GM12878 (cell line): Measurements from ENCODE around the gene PSMB5. TPM values are rescaled to one million over a fixed set of nuclear protein-coding genes. Genes with fewer than 3 reads are reported as not detected.

Experiments used
- ATAC-seq: fragments of 200-7000 bp; cut with Tn5 transposase; 3 replicates; pipeline ENCODE4 v1.9.1; 2020; ENCODE audit warnings: mild to moderate bottlenecking, moderate library complexity
- BruUV-seq: library from RNA; stranded (reverse); fragments of 400-500 nt; replicated peaks from 2 replicates; lab custom pipeline; 2021; lab: Mats Ljungman, UMichigan
- CTCF ChIA-PET: fragments of 300-600 bp; sonication (Branson Sonifier 250); formaldehyde crosslinking; extraction: SDS; loops from one replicate; lab custom pipeline; 2021; ENCODE audit warnings: inconsistent platforms; lab: Yijun Ruan, JAX
- POLR2A ChIA-PET: fragments of 350-600 bp; formaldehyde crosslinking; extraction: SDS; loops from one replicate; lab custom pipeline; 2021; ENCODE audit warnings: inconsistent platforms; lab: Charles Lee
- RAD21 ChIA-PET: fragments of 300-600 bp; sonication (Branson Sonifier 250); formaldehyde crosslinking; loops from one replicate; lab custom pipeline; 2023; ENCODE audit warnings: antibody characterized with exemption; ENCODE audit not compliant: unreplicated experiment; lab: Charles Lee
- SMC1A ChIA-PET: fragments of 300-600 bp; sonication (Branson Sonifier 250); formaldehyde crosslinking; loops from one replicate; lab custom pipeline; 2023; ENCODE audit not compliant: unreplicated experiment, uncharacterized antibody; lab: Charles Lee
- DNase-seq: peaks from one replicate; pipeline ENCODE4 v3.0.0-alpha.2; 2011; ENCODE audit warnings: low read depth, low spot score
- FAIRE-seq: peaks from 3 replicates; lab custom pipeline; 2011; peaks lifted over from hg19 to GRCh38; lab: Jason Lieb, UNC
- H2AFZ ChIP-seq: 2 replicates; pipeline ENCODE4 v1.6.0; 2011; ENCODE audit warnings: low read depth, low read length, control low read depth; ENCODE audit not compliant: control insufficient read depth
- H3K27ac ChIP-seq: 2 replicates; pipeline ENCODE4 v1.5.1; 2011; ENCODE audit warnings: control low read depth; ENCODE audit not compliant: control insufficient read depth, insufficient read depth
- H3K27me3 ChIP-seq, 2 experiments: replicated peaks in 1 of 2; 2 replicates each; pipeline versions ENCODE4 v1.6.0 to v1.6.1; 2011; ENCODE audit warnings: low read length in 1 of 2; ENCODE audit not compliant: control insufficient read depth in 2 of 2, insufficient read depth in 2 of 2
- H3K36me3 ChIP-seq, 2 experiments: 2 replicates each; pipeline ENCODE4 v1.5.1; 2011; ENCODE audit warnings: low read length in 1 of 2; ENCODE audit not compliant: control insufficient read depth in 2 of 2, insufficient read depth in 2 of 2
- H3K4me1 ChIP-seq: 2 replicates; pipeline ENCODE4 v1.6.1; 2011; ENCODE audit warnings: mild to moderate bottlenecking, low read length, moderate library complexity, mixed read lengths; ENCODE audit not compliant: control insufficient read depth, insufficient read depth
- H3K4me2 ChIP-seq: 2 replicates; pipeline ENCODE4 v1.6.0; 2011; ENCODE audit warnings: control low read depth; ENCODE audit not compliant: control insufficient read depth, insufficient read depth
- H3K4me3 ChIP-seq: fragments of 200-600 bp; sonication (generic); 2 replicates; pipeline ENCODE4 v1.5.1; 2016
- H3K79me2 ChIP-seq: 2 replicates; pipeline ENCODE4 v1.6.0; 2011; ENCODE audit warnings: low read length; ENCODE audit not compliant: control insufficient read depth, insufficient read depth
- H3K9ac ChIP-seq: 2 replicates; pipeline ENCODE4 v1.8.0; 2011; ENCODE audit warnings: low read length, control low read depth, mixed read lengths; ENCODE audit not compliant: control insufficient read depth, insufficient read depth
- H3K9me3 ChIP-seq: replicated peaks from 3 replicates; pipeline ENCODE4 v1.5.1; 2011; ENCODE audit warnings: mild to moderate bottlenecking, low read length; ENCODE audit not compliant: control insufficient read depth, insufficient read depth
- H4K20me1 ChIP-seq: 2 replicates; pipeline ENCODE4 v1.6.0; 2011; ENCODE audit not compliant: control insufficient read depth, insufficient read depth
- CBFB ChIP-seq: IDR thresholded peaks from 2 replicates; pipeline ENCODE4 v1.6.1; 2016; ENCODE audit warnings: antibody characterized with exemption, low read depth
- CBX5 ChIP-seq: sonication (generic); IDR thresholded peaks from 2 replicates; pipeline ENCODE4 v1.6.1; 2016; ENCODE audit warnings: low read depth, moderate library complexity, mild to moderate bottlenecking, inconsistent platforms
- CHD1 ChIP-seq: IDR thresholded peaks from 2 replicates; pipeline ENCODE4 v1.6.1; 2012; ENCODE audit warnings: low read depth, low read length, improper control_type of control experiment
- CHD2 ChIP-seq: IDR thresholded peaks from 2 replicates; pipeline ENCODE4 v1.6.1; 2011; ENCODE audit warnings: low read depth, low read length, improper control_type of control experiment, borderline replicate concordance
- HDAC6 ChIP-seq: fragments of 200-600 bp; sonication (generic); IDR thresholded peaks from one replicate; pipeline ENCODE4 v1.8.0; 2017; ENCODE audit warnings: antibody characterized with exemption; ENCODE audit not compliant: unreplicated experiment
- IRF4 ChIP-seq: IDR thresholded peaks from 2 replicates; pipeline ENCODE4 v1.6.1; 2011; ENCODE audit warnings: low read depth, low read length
- JUNB ChIP-seq: IDR thresholded peaks from 2 replicates; pipeline ENCODE4 v1.6.1; 2016; ENCODE audit warnings: antibody characterized with exemption, mild to moderate bottlenecking
- JUND ChIP-seq: IDR thresholded peaks from 2 replicates; pipeline ENCODE4 v1.6.1; 2012; ENCODE audit warnings: low read depth, mild to moderate bottlenecking, low read length, improper control_type of control experiment, moderate library complexity
- LARP7 ChIP-seq: fragments of 450-650 bp; IDR thresholded peaks from 2 replicates; pipeline ENCODE4 v1.6.1; 2017; ENCODE audit warnings: mild to moderate bottlenecking
- POLR2AphosphoS2 ChIP-seq: IDR thresholded peaks from 2 replicates; pipeline ENCODE4 v1.6.1; 2011; ENCODE audit warnings: low read depth, mild to moderate bottlenecking, low read length, improper control_type of control experiment, moderate library complexity
- ZBTB4 ChIP-seq: fragments of 450-650 bp; formaldehyde crosslinking; IDR thresholded peaks from 2 replicates; pipeline ENCODE4 v1.4.0; 2022; ENCODE audit warnings: mild to moderate bottlenecking, moderate library complexity
- ZNF592 ChIP-seq: fragments of 450-650 bp; IDR thresholded peaks from 2 replicates; pipeline ENCODE4 v1.6.1; 2017; ENCODE audit warnings: mild to moderate bottlenecking, moderate library complexity
- WGBS: methylation state at CpG from one replicate; pipeline ENCODE4 v1.1.6; 2016; ENCODE audit warnings: low lambda C conversion rate; ENCODE audit not compliant: insufficient replicate concordance, insufficient coverage; ENCODE audit errors: missing lambda C conversion rate; 5-methylcytosine and 5-hydroxymethylcytosine counted together
- in situ Hi-C: fragments of 300-500 bp; cut with MboI; formaldehyde crosslinking; loops from 9 replicates; pipeline ENCODE4 v1.14.3; 2018; ENCODE audit warnings: mixed read lengths
- intact Hi-C: fragments of 100-400 bp; cut with micrococcal nuclease; formaldehyde crosslinking; loops from one replicate; pipeline ENCODE4 v1.14.2; 2022; ENCODE audit not compliant: unreplicated experiment
- polyA plus RNA-seq, 11 experiments: library from polyadenylated mRNA; depleted of rRNA in 4 of 11; unstranded in 6 of 11; stranded (reverse) in 5 of 11; fragments of >200 nt; fragmentation: Nextera tagmentation in 4 of 11; fragmentation: Illumina TruSeq in 1 of 11; extraction: Ambion mirVana in 4 of 11; extraction: Trizol in 1 of 11; gene quantifications; 1 replicate in 1 of 11; 2 replicates in 10 of 11; pipeline versions ENCODE4 v1.2.1 to v1.2.3, GENCODE V29; 2011 to 2016; ENCODE audit warnings: inconsistent platforms in 2 of 11, missing spikeins in 2 of 11, low read depth in 1 of 11
- total RNA-seq, 4 experiments: library from RNA; depleted of rRNA in 3 of 4; stranded (reverse); fragments of >200 nt in 3 of 4; fragmentation: Illumina TruSeq in 1 of 4; extraction: Trizol in 1 of 4; gene quantifications; 2 replicates each; pipeline versions ENCODE4 v1.2.1 to v1.2.3, GENCODE V29; 2013 to 2021
- TF ChIP-seq, protein P1 (sequence below): fragments of 150-350 bp; IDR thresholded peaks from 2 replicates; pipeline ENCODE4 v1.6.1; 2014; ENCODE audit warnings: mild to moderate bottlenecking, low read depth, low read length

PSMB5 gene
- total and polyA plus RNA-seq, 10 of the 15 experiments (the other 5 are each of a cell fraction or from before 2014, with no cell fraction given), result 84.5 to 802 (median 144) TPM

DNA sequence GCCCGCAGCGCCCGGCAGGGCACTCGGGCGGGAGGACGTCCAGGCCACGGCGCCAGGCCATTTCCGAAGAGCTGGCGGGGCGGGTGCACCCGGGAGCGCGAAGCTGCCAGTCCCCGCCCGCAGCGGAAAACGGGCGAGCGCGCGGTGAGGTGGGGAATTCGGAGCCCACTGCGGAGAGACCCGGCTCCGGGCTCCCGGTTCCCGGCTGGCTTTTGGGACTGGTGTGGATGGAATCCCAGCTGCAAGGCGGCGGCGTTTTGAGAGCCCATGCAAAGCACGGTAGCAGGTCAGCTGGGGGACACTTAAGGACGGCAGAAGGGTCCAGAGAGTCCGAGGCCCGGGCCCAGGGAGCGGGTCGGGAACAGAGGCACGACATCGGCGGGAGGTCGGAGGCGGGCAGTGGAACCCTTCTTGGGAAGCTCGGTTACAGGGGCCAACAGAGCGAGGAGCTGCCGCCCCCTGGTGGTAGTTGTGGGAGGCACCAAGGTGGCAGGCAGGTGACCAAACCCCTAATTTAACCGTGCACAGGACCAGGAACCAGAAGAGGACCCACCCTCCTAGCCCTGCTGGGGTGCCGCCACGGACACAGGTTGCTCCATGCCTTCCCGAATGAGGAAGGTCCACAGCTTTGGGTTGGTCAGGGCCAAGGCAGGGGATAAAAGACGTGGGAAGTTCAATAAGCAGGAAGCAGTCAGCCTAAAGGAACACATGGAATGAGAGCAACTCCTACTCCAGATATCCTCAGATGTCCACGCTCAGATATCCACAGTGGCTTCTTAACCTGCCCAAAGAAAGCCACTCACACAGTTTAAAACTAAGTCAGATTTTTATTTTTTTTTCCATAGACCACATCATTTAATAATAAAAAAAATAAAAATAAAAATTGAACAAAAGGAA lies 23.3 kb upstream of the PSMB5 start:
- peaks cover 18 to 24% of the 10 kb centered on the region in 2 experiments for H3K36me3 ChIP-seq
- DNase-seq, result peak; percentile 40
- H3K4me2 ChIP-seq, result peak overlapping the region; percentile 100
- H2AFZ ChIP-seq, result no peak overlapping the region; the same call in 1 of the 2 replicates
- no peaks in the 10 kb centered on the region for H3K79me2 ChIP-seq
- peak; percentile 96 for FAIRE-seq
- in situ Hi-C loops (no loop called here), intact Hi-C loops (loop anchor here (1.0 to 5.0 kb wide), 5 partner anchors 64 to 486 kb away; partner anchors contain the start of gene PRMT5)
- no peak overlapping the region for H3K27ac ChIP-seq
- peak overlapping the region; percentile 79 for H3K4me3 ChIP-seq
- 2% methylated on average over 48 of the region's 51 CpGs for WGBS
- peak overlapping the region; percentile 47 for H3K9ac ChIP-seq
- no peaks in the 10 kb centered on the region for H3K27me3 ChIP-seq
- BruUV-seq, result no TSS peak
- ATAC-seq, result peak; percentile 82
- CTCF ChIA-PET, result interaction anchor here (0.6 to 18.3 kb wide), 35 partner anchors 8 to 1620 kb away, joined by 3 to 853 read pairs (median 4); partner anchors contain the start of genes ACIN1, AJUBA, C14orf119 and HAUS4
- POLR2A ChIA-PET, result interaction anchor here (0.6 to 1.5 kb wide), 8 partner anchors 37 to 84 kb away, joined by 3 to 12 read pairs (median 4); partner anchors contain the start of gene ACIN1
- SMC1A ChIA-PET, result interaction anchor here (0.7 to 8.7 kb wide), 17 partner anchors 8 to 123 kb away, joined by 3 to 156 read pairs (median 5); partner anchors contain the start of gene HAUS4
- H3K9me3 ChIP-seq, result no peaks in the 10 kb centered on the region
- no peaks in the 10 kb centered on the region for H4K20me1 ChIP-seq
- RAD21 ChIA-PET, result interaction anchor here (0.6 to 10.8 kb wide), 19 partner anchors 11 to 271 kb away, joined by 3 to 224 read pairs (median 5); partner anchors contain the start of genes AJUBA, HAUS4 and PRMT5
- peaks cover 12% of the 10 kb centered on the region for H3K4me1 ChIP-seq
- TF ChIP-seq LARP7, result peak; percentile 15; the same call in 1 of the 2 replicates
- TF ChIP-seq HDAC6, result no peak
- TF ChIP-seq, protein P1, sequence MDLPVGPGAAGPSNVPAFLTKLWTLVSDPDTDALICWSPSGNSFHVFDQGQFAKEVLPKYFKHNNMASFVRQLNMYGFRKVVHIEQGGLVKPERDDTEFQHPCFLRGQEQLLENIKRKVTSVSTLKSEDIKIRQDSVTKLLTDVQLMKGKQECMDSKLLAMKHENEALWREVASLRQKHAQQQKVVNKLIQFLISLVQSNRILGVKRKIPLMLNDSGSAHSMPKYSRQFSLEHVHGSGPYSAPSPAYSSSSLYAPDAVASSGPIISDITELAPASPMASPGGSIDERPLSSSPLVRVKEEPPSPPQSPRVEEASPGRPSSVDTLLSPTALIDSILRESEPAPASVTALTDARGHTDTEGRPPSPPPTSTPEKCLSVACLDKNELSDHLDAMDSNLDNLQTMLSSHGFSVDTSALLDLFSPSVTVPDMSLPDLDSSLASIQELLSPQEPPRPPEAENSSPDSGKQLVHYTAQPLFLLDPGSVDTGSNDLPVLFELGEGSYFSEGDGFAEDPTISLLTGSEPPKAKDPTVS, result no peak
- TF ChIP-seq ZBTB4 (CRISPR knock-in tag), result no peak
- no peak for TF ChIP-seq JUNB
- no peak for TF ChIP-seq IRF4
- TF ChIP-seq POLR2AphosphoS2, result 0 out of 2 replicates have a peak, but pooled peaks have one; percentile 42
- TF ChIP-seq CHD2, result no peak
- TF ChIP-seq CHD1, result no peak
- no peak for TF ChIP-seq ZNF592
- no peak for TF ChIP-seq CBX5
- TF ChIP-seq JUND, result no peak
- no peak for TF ChIP-seq CBFB
